OCI-LY3 (cell line): ENCODE measurements around the gene PLEKHD1.

Experiments used
- EZH2phosphoT487 ChIP-seq: fragments of 200-600 bp; shearing (Covaris generic); IDR thresholded peaks from 2 replicates; pipeline ENCODE4 v1.6.1; 2018; ENCODE audit warnings: antibody characterized with exemption, mixed run types, low read depth
- TF ChIP-seq, protein P1 (sequence below): fragments of 200-600, 300-600 bp; sonication (generic); IDR thresholded peaks from 2 replicates; pipeline ENCODE4 v1.5.1; 2014; ENCODE audit warnings: antibody characterized with exemption, low read length, low read depth

GRCh38 chr14:69487771-69488170, 3.2 kb downstream of the PLEKHD1 start:
- TF ChIP-seq, protein P1, sequence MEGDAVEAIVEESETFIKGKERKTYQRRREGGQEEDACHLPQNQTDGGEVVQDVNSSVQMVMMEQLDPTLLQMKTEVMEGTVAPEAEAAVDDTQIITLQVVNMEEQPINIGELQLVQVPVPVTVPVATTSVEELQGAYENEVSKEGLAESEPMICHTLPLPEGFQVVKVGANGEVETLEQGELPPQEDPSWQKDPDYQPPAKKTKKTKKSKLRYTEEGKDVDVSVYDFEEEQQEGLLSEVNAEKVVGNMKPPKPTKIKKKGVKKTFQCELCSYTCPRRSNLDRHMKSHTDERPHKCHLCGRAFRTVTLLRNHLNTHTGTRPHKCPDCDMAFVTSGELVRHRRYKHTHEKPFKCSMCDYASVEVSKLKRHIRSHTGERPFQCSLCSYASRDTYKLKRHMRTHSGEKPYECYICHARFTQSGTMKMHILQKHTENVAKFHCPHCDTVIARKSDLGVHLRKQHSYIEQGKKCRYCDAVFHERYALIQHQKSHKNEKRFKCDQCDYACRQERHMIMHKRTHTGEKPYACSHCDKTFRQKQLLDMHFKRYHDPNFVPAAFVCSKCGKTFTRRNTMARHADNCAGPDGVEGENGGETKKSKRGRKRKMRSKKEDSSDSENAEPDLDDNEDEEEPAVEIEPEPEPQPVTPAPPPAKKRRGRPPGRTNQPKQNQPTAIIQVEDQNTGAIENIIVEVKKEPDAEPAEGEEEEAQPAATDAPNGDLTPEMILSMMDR, result no peak
- TF ChIP-seq EZH2phosphoT487, result no peak
